H9 (cell line): ENCODE data around the gene CPNE8. TPM values are rescaled to one million over a fixed set of nuclear protein-coding genes. Genes with fewer than 3 reads are reported as not detected.

Experiments used
- DNase-seq: peaks from one replicate; pipeline ENCODE4 v3.0.0-alpha.2; 2017
- H2AFZ ChIP-seq: one replicate; pipeline ENCODE4 v1.6.1; 2013; ENCODE audit warnings: mild to moderate bottlenecking, low read length, control low read depth, moderate library complexity
- H2AK5ac ChIP-seq: 2 replicates; pipeline ENCODE4 v1.6.1; 2013; ENCODE audit warnings: low read length, control low read depth, mixed read lengths; ENCODE audit not compliant: insufficient read length
- H2BK120ac ChIP-seq: one replicate; pipeline ENCODE4 v1.6.1; 2013; ENCODE audit warnings: low read depth, mild to moderate bottlenecking, low read length, control low read depth, inconsistent platforms; ENCODE audit not compliant: poor library complexity, severe bottlenecking
- H2BK12ac ChIP-seq: 2 replicates; pipeline ENCODE4 v1.6.1; 2013; ENCODE audit warnings: low read length, control low read depth, mixed read lengths, low read depth; ENCODE audit not compliant: insufficient read length
- H2BK15ac ChIP-seq: 2 replicates; pipeline ENCODE4 v1.6.1; 2013; ENCODE audit warnings: low read depth, low read length, control low read depth
- H2BK20ac ChIP-seq: one replicate; pipeline ENCODE4 v1.6.1; 2013; ENCODE audit warnings: low read depth, mild to moderate bottlenecking, low read length, control low read depth, inconsistent platforms; ENCODE audit not compliant: poor library complexity, severe bottlenecking
- H2BK5ac ChIP-seq: 2 replicates; pipeline ENCODE4 v1.6.1; 2013; ENCODE audit warnings: low read length, control low read depth, mixed read lengths; ENCODE audit not compliant: insufficient read length
- H3K14ac ChIP-seq: 2 replicates; pipeline ENCODE4 v1.6.1; 2013; ENCODE audit warnings: low read length, control low read depth; ENCODE audit not compliant: insufficient read depth
- H3K18ac ChIP-seq: 2 replicates; pipeline ENCODE4 v1.6.1; 2013; ENCODE audit warnings: low read depth, mild to moderate bottlenecking, mixed read lengths, low read length, control low read depth; ENCODE audit not compliant: insufficient read length
- H3K23ac ChIP-seq: 2 replicates; pipeline ENCODE4 v1.6.1; 2013; ENCODE audit warnings: low read length, control low read depth, mixed read lengths, low read depth; ENCODE audit not compliant: insufficient read length
- H3K23me2 ChIP-seq: 2 replicates; pipeline ENCODE4 v1.6.1; 2013; ENCODE audit warnings: low read depth, mild to moderate bottlenecking, mixed read lengths, low read length, control low read depth; ENCODE audit not compliant: insufficient read length, poor library complexity, severe bottlenecking
- H3K27ac ChIP-seq: 2 replicates; pipeline ENCODE4 v1.5.1; 2013; ENCODE audit warnings: low read length, control low read depth, mixed read lengths, low read depth; ENCODE audit not compliant: insufficient read length
- H3K27me3 ChIP-seq: 2 replicates; pipeline ENCODE4 v1.6.1; 2013; ENCODE audit warnings: low read length, control low read depth, inconsistent platforms; ENCODE audit not compliant: insufficient read depth
- H3K4ac ChIP-seq: 2 replicates; pipeline ENCODE4 v1.6.1; 2013; ENCODE audit warnings: low read depth, mild to moderate bottlenecking, control low read depth, inconsistent platforms, low read length, moderate library complexity
- H3K4me1 ChIP-seq: 2 replicates; pipeline ENCODE4 v1.6.1; 2013; ENCODE audit warnings: low read length, control low read depth, inconsistent platforms; ENCODE audit not compliant: insufficient read depth
- H3K4me2 ChIP-seq: 2 replicates; pipeline ENCODE4 v1.6.1; 2013; ENCODE audit warnings: low read length, control low read depth, mixed read lengths; ENCODE audit not compliant: insufficient read length, insufficient read depth
- H3K56ac ChIP-seq: 2 replicates; pipeline ENCODE4 v1.6.1; 2013; ENCODE audit warnings: low read depth, mild to moderate bottlenecking, mixed read lengths, low read length, control low read depth; ENCODE audit not compliant: insufficient read length
- H3K79me1 ChIP-seq: 2 replicates; pipeline ENCODE4 v1.6.1; 2013; ENCODE audit warnings: low read depth, mild to moderate bottlenecking, moderate library complexity, low read length, control low read depth, inconsistent platforms; ENCODE audit not compliant: insufficient read depth, poor library complexity, severe bottlenecking
- H3K79me2 ChIP-seq: 2 replicates; pipeline ENCODE4 v1.6.1; 2013; ENCODE audit warnings: low read length, control low read depth, inconsistent platforms; ENCODE audit not compliant: insufficient read depth
- H3K9ac ChIP-seq: 2 replicates; pipeline ENCODE4 v1.6.1; 2013; ENCODE audit warnings: low read length, control low read depth, mixed read lengths; ENCODE audit not compliant: insufficient read length; ENCODE audit errors: extremely low read depth
- H3K9me3 ChIP-seq: one replicate; pipeline ENCODE4 v1.6.1; 2013; ENCODE audit warnings: low read depth, low read length, inconsistent platforms; ENCODE audit not compliant: control insufficient read depth
- H3T11ph ChIP-seq: one replicate; pipeline ENCODE4 v1.6.1; 2013; ENCODE audit warnings: mild to moderate bottlenecking, low read length, control low read depth, inconsistent platforms
- H4K20me1 ChIP-seq: one replicate; pipeline ENCODE4 v1.6.1; 2013; ENCODE audit not compliant: control insufficient read depth, insufficient read length, insufficient read depth
- H4K5ac ChIP-seq: 2 replicates; pipeline ENCODE4 v1.6.1; 2013; ENCODE audit warnings: low read depth, mild to moderate bottlenecking, mixed read lengths, low read length, control low read depth; ENCODE audit not compliant: insufficient read length
- H4K8ac ChIP-seq: replicated peaks from 2 replicates; pipeline ENCODE4 v1.6.1; 2013; ENCODE audit warnings: low read length, control low read depth, mixed read lengths, low read depth; ENCODE audit not compliant: insufficient read length
- H4K91ac ChIP-seq: 2 replicates; pipeline ENCODE4 v1.6.1; 2013; ENCODE audit warnings: low read depth, mild to moderate bottlenecking, moderate library complexity, mixed read lengths, low read length, control low read depth; ENCODE audit not compliant: insufficient read length
- H3K27ac Mint-ChIP-seq, 3 experiments: 2 replicates in 2 of 3; 3 replicates in 1 of 3; pipeline ENCODE4 v1.8.0; 2020 to 2021; ENCODE audit warnings: mixed read lengths in 3 of 3, mild to moderate bottlenecking in 1 of 3, moderate library complexity in 1 of 3
- H3K27me3 Mint-ChIP-seq: 2 replicates; pipeline ENCODE4 v1.8.0; 2021; ENCODE audit warnings: low read depth, mild to moderate bottlenecking, moderate library complexity, mixed read lengths
- H3K36me3 Mint-ChIP-seq, 3 experiments: 2 replicates in 2 of 3; 3 replicates in 1 of 3; pipeline ENCODE4 v1.8.0; 2020 to 2021; ENCODE audit warnings: low read depth in 3 of 3, mixed read lengths in 3 of 3; ENCODE audit not compliant: insufficient read depth in 1 of 3
- H3K4me1 Mint-ChIP-seq, 2 experiments: 2 replicates each; pipeline ENCODE4 v1.8.0; 2020; ENCODE audit warnings: mixed read lengths in 2 of 2
- H3K4me3 Mint-ChIP-seq, 2 experiments: 2 replicates in 1 of 2; 3 replicates in 1 of 2; pipeline ENCODE4 v1.8.0; 2020 to 2021; ENCODE audit warnings: mild to moderate bottlenecking in 2 of 2, mixed read lengths in 2 of 2, moderate library complexity in 1 of 2
- H3K9me3 Mint-ChIP-seq, 2 experiments: 2 replicates in 1 of 2; 3 replicates in 1 of 2; pipeline ENCODE4 v1.8.0; 2020; ENCODE audit warnings: mild to moderate bottlenecking in 2 of 2, mixed read lengths in 2 of 2, moderate library complexity in 1 of 2
- WGBS: extraction: QIAGEN DNeasy Blood & Tissue Kit; methylation state at CpG from one replicate; pipeline ENCODE4 v1.1.7; 2013; ENCODE audit warnings: missing lambda C conversion rate, low lambda C conversion rate, mixed read lengths; ENCODE audit not compliant: insufficient read length; ENCODE audit errors: extremely low coverage; 5-methylcytosine and 5-hydroxymethylcytosine counted together
- total RNA-seq: library from RNA; stranded (reverse); gene quantifications from 2 replicates; pipeline ENCODE4 v1.2.1, GENCODE V29; 2021
- TF ChIP-seq, protein P1 (sequence below): fragments of 200-600 bp; sonication (generic); conservative IDR thresholded peaks from 3 replicates; pipeline ENCODE4 v1.8.0; 2021; ENCODE audit warnings: antibody characterized with exemption, mild to moderate bottlenecking

CPNE8 gene
- total RNA-seq, 1 experiment from 2014 or later = 1.9 TPM

- Histone ChIP-seq H3K79me2 (no peaks in the 10 kb centered on the region), H3T11ph (no peak overlapping the region), H3K18ac (no peak overlapping the region), H3K23ac (no peak overlapping the region), H3K4me1 (no peaks in the 10 kb centered on the region), H2BK120ac (no peak overlapping the region), H4K20me1 (no peaks in the 10 kb centered on the region), H4K8ac (no peak overlapping the region), H3K79me1 (no peaks in the 10 kb centered on the region), H2BK20ac (no peak overlapping the region), H3K9ac (no peak overlapping the region), H2AK5ac (no peak overlapping the region), H3K4me2 (no peak overlapping the region), H3K14ac (no peak overlapping the region), H4K5ac (no peak overlapping the region), H3K56ac (no peak overlapping the region), H3K4ac (no peak overlapping the region), H2AFZ (no peak overlapping the region), H2BK15ac (no peak overlapping the region), H3K27me3 (no peaks in the 10 kb centered on the region), H3K9me3 (no peaks in the 10 kb centered on the region), H2BK12ac (no peak overlapping the region), H2BK5ac (no peak overlapping the region), H4K91ac (no peak overlapping the region), H3K23me2 (no peaks in the 10 kb centered on the region), H3K27ac (no peak overlapping the region)
- DNase-seq = no peak
- H3K9me3 Mint-ChIP-seq = no peaks in the 10 kb centered on the region
- H3K27ac Mint-ChIP-seq = no peak overlapping the region
- H3K36me3 Mint-ChIP-seq = peaks cover 0 to 4% (median 0%) of the 10 kb centered on the region in 3 experiments; a peak in 1 of 7 replicates
- no peak overlapping the region for H3K4me3 Mint-ChIP-seq
- WGBS = no CpG with 5 or more reads among the region's 1 CpG
- 0 out of 4 replicates have a peak, but pooled peaks cover 0 to 4% of the 10 kb centered on the region in 2 experiments for H3K4me1 Mint-ChIP-seq
- no peaks in the 10 kb centered on the region for H3K27me3 Mint-ChIP-seq
- TF ChIP-seq, protein P1, sequence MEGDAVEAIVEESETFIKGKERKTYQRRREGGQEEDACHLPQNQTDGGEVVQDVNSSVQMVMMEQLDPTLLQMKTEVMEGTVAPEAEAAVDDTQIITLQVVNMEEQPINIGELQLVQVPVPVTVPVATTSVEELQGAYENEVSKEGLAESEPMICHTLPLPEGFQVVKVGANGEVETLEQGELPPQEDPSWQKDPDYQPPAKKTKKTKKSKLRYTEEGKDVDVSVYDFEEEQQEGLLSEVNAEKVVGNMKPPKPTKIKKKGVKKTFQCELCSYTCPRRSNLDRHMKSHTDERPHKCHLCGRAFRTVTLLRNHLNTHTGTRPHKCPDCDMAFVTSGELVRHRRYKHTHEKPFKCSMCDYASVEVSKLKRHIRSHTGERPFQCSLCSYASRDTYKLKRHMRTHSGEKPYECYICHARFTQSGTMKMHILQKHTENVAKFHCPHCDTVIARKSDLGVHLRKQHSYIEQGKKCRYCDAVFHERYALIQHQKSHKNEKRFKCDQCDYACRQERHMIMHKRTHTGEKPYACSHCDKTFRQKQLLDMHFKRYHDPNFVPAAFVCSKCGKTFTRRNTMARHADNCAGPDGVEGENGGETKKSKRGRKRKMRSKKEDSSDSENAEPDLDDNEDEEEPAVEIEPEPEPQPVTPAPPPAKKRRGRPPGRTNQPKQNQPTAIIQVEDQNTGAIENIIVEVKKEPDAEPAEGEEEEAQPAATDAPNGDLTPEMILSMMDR = no peak
These were observed 236.3 kb downstream of the CPNE8 start for GRCh38 chr12:38669081-38669480.
